Stimulated activated CD8-positive, alpha-beta memory T cell treated with anti-CD3 and anti-CD28 coated beads, Interleukin-15, amount 100 ng/mL, for 1 hour (primary cell): ENCODE data around the gene FBRSL1.

ENCODE experiments used
- DNase-seq: peaks from one replicate; pipeline ENCODE4 v3.0.0-alpha.2; 2020; ENCODE audit warnings: low read depth

The FBRSL1 gene

DNA sequence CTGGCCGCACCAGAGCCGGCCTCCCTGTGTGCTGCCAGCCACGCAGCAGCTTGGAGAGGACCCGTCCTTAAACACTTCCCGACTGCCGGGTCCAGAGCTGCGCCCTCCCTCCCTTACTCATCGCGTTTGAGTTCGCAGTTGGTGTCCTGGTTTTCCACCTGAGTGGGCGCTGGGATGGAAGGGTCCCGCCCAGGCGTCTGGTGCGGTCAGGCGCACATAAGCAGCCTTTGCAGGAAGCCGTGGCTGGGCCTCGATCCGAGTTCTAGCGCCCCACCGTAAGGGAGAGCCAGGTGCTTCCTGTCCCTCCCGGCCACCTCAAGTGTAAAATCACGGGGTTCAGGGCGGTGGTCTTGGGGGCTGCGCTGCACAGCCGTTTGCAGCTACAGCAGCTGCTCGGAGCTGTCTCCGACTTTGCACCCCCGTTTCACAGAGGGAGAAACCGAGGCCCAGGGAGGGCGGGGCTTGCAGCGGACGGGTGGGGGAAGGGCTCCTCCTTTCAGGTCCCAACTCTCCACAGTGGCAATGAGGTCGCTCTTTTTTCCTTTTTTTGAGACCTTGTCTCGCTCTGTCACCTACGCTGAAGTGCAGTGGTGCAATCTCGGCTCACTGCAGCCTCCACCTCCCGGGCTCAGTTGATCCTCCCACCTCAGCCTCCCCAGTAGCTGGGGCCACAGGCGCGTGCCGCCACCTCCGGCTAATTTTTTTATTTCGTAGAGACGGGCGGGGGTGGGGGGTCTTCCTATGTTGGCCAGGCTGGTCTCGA is 69.1 kb downstream of the FBRSL1 start:
- no peak for DNase-seq

DNA sequence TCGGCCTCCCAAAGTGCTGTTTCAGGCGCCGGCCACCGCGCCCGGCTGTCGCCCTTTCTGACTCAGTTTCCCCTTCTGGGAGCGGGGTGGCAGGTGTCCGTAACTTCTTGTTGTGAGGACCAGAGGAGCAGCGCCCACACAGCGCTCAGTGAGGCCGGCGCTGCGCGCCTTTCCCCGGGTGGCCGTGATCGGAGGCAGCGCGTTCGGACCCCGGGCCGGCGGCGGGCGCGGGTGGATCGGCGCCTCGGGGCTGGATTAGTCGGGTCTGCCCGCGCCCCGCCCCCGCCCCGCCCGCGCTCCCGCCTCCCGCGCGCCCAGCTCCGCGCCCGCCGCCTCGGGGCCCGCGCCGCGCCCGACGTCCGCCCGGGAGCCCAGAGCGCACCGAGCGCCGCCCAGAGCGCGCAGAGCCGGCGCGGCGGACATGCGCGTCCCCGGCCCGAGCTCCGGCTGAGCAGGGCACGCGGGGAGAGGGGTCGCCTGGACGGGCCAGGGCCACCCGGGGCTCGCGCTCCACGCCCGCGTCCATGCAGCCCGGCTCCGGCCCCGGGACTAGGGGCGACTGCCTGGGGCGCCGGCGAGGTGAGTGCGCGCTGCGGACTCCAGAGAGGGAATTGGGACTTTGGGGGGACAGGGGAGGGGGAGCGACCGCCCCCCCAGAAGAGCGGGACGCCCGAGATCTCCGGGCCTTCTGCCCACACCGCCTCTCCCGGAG is 69.9 kb downstream of the FBRSL1 start:
- DNase-seq: no peak

- no peak for DNase-seq
Measured at GRCh38 chr12:132560364-132560613, 70.3 kb downstream of the FBRSL1 start.

DNA sequence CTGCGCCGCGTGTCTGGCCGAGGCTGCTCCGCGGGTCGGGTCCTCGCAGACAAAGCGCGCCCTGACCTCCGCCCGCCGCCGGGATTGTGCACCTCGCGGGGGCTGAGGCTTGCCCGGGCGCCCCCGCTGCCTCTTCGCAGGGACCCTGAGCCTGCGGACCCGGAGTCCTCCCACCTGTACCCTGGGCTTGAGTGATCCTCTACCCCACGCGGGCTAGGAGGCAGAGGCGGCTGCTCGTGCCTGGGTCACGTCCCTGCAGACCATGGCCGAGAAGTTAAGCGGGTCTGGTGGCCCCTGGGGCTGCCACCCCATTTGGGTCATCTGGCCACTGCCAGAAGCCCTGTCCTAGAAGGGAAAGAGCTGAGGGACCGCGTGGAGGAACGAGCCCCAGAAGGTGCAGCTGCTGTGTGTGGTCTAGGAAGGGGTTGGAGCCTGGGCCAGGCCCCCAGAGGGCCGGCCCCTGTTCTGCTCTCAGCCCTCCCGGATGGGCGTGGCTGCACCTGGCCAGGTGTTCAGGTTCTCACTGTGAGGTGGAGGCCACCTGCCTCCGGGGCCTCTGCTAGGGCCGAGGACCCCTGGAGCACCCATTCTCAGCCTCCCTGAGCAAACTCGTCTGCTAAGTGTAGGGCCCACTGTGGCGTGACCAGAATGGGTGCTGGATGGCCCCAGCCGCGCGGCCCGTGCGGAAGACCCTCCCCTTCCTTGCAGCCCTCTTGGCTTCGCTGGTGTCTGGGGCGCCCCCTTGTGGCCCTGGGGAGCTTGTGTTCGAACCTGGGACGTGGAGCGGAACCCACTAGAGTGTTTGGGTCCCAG is 70.9 kb downstream of the FBRSL1 start:
- DNase-seq: peak; percentile 36
